ENCODE measurements around the gene FUOM.

The FUOM gene

GRCh38 chr10:133366751-133367150, 8.9 kb upstream of the FUOM start:
- no peak for DNase-seq

GRCh38 chr10:133366130-133366478, 8.3 kb upstream of the FUOM start:
- DNase-seq = no peak

- no peak for DNase-seq
Observed at GRCh38 chr10:133365461-133366129, 7.8 kb upstream of the FUOM start.

DNA sequence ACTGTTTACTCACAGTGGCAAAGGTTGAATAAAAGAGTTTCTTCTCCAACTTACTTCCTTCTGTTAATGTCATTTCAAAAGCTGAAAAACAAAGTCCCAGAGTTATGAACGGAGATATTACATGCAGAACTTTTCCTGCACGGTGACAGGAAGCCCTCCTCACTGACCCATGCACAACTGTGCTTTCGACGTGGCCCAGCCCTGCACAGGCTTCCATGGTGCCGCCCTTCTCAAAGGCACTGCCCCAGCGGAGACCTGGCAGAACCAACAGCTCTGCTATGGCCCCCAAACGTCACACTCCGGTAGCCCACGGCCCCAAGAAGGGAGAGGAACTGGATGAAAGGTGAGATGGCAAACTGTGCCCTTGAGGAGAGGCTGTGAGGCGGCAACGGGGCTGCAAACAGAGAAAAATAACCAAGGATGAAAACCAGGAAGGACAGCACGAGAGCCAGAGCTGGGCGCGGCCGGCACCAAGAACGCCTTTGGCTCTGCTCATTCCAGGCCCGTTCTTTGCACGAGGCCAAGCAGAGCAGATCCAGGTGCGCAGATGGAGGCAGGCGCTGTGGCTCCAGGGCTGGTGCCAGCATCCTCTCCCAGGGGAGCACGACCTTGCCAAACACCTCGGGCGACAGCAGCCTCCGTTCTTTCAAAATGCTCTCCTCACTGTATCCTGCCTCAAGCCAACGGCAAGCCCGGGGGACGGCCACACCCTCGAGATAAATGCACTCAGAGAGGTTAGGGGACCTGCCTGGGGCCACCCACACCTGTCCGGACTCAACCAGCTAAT, 7.0 kb upstream of the FUOM start:
- no peak for DNase-seq

DNA sequence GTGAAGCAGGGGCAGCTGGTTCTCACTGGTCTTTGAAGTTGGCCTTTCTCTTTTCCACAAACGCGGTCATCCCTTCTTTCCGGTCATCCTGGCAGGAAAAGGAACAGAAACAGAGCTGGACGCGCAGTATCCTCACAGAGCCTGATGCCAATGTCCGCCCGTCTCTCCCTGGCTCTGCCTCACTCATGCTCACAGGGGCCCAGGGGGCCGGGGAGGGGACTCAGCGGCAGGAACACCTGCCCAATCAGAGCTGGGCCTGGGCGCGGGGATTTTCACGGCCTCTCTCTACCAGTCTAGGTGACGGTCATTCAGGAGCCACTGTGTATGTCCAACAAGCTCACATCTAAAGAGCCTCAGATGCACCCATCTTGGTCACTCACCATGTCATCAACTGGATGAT, 5.0 kb upstream of the FUOM start:
- DNase-seq = no peak

DNA sequence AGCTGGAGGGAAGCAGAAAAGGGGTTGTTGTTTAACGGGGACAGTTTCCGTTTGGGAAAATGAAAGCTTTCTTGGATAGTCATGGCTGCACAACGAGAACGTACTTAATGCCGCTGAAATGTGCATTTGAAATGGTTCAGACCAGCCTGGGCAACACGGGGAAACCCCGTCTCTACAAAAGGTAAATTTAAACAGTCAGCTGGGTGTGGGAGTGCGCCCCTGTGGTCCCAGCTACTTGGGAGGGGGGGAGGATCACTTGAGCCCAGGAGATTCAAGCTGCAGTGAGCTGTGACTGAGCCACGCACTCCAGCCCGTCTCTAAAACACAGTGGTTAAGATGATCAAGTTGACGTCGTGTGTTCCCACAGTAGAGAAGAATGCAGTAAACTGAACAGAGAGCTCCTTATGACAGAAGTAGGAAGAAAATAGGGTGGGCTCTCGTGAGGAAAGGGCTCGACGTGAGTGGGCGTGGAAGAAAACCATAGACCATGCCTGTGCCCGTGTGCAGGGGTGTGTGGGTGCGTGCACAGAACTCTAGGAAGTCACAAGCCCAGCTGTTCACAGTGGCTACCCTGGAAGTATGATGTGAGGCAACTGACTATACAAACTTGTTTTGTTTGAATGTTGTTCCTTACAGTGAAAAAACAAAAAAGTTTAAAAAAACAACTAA, 4.1 kb upstream of the FUOM start:
- no peak for DNase-seq

DNA sequence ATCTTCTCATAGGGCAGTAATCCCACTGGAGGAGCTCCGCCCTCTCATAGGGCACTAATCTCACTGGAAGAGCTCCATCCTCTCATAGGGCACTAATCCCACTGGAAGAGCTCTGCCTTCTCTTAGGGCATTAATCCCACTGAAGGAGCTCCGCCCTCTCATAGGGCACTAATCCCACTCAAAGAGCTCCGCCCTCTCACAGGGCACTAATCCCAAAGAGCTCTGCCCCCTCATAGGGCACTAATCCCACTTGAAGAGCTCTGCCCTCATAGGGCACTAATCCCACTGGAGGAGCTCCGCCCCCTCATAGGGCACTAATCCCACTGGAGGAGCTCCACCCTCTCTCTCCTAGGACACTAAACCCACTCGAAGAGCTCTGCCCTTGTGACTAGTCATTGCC, 3.4 kb upstream of the FUOM start:
- no peak for DNase-seq

DNA sequence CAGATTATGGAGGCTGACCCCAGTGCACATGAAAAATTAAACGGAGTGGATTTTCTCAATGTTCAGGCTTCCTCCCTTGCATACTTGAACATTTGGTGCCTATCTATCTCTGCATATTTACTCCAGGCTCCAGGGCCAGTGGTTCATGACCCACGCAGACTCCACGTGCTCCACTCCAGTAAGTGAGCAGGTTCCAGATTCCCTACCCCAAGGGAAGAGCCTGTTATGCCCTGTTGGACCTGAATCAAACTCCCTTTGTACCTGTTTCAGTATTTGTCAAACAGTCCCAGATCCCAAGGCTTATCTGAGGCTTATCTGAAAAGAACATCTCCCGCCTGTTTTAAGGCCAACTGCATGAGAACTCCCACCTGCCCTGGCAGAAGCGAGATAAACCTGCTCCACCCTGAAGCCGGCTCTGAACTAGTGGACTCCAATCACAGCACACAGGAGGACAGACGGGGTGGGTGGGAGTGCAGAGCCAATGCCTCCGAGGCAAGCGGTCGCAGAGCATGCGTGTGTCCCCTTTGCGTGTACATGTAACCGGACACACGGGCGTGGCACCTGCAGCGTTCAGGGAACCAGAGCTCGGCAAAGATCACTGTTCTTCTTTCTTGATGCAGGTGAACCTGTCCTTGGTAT, 2.3 kb upstream of the FUOM start:
- no peak for DNase-seq

- no peak for DNase-seq
Observed at GRCh38 chr10:133359554-133359971, 1.7 kb upstream of the FUOM start.

GRCh38 chr10:133358925-133359310, 1.1 kb upstream of the FUOM start:
- no peak for DNase-seq

- no peak for DNase-seq
Observed at GRCh38 chr10:133358162-133358924, 524 bp upstream of the FUOM start.

GRCh38 chr10:133356549-133357284, 1.1 kb downstream of the FUOM start:
- DNase-seq = peak; percentile 12

GRCh38 chr10:133355991-133356390, 1.8 kb downstream of the FUOM start:
- DNase-seq = no peak

- DNase-seq = no peak
Observed at GRCh38 chr10:133355266-133355665, 2.6 kb downstream of the FUOM start.

DNA sequence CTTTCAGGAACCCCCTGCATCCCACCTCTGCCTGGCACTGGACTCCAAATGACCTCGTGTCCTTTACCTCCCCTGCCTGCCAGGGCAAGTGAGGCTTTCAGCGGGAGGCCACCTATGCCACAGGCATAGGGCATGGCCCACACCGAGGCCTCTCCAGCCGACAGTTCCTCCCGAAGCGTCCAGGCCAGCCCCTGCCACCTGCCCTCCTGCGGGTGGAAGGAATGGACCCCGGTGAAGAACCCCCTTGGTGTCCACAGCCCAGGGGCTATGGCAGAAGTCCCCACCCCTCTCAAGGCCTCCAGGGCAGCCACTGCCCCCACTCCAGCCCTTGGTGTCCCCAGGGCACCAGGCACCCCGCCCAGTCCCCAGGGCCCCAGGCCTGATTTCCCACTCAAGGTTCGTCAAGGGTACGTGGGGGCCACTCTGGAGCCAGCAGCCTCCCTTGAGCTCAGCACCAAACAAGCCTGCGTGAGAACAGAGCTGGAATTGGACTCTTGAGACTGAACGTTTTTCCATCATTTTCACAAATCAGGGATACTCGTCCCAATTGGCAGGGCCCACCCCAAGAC, 3.1 kb downstream of the FUOM start:
- DNase-seq = no peak

- no peak for DNase-seq
Observed at GRCh38 chr10:133353988-133354605, 3.7 kb downstream of the FUOM start.

DNA sequence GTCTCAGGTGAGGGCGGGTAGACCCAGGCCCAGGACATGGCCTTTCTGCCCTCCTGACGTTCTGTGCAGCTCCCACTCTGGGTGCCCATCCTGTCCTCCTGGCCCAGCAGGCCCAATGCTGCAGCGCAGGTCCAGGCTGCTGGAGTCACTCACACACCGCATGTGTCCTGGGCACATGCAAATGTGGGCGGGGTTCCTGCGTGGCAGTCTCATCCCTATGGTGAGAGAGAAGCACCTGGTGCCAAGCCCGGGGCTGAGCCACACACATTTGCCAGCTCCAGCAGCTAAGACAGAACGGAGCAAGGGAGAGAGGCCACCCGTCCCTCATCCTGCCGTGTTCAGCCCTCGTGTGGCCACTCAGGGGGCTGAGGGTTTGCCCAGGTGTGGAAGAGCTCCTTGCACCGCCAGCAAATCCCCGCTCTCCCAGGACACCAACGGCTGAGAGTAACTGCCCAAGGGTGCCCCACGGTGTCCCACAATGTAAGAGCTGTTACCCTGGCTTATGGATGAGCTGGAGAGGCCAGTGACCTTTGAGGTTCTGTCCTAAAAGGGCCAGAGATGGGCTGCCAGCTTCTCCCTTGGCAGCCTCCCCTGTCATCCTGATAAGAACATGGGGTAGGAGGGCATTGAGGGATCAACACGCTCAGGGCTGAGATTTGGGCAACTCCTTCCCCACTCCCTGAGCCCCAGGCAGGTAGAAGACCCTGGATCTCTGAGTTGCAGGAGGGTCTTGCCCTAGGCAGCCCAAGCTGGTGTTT, 4.4 kb downstream of the FUOM start:
- no peak for DNase-seq

DNA sequence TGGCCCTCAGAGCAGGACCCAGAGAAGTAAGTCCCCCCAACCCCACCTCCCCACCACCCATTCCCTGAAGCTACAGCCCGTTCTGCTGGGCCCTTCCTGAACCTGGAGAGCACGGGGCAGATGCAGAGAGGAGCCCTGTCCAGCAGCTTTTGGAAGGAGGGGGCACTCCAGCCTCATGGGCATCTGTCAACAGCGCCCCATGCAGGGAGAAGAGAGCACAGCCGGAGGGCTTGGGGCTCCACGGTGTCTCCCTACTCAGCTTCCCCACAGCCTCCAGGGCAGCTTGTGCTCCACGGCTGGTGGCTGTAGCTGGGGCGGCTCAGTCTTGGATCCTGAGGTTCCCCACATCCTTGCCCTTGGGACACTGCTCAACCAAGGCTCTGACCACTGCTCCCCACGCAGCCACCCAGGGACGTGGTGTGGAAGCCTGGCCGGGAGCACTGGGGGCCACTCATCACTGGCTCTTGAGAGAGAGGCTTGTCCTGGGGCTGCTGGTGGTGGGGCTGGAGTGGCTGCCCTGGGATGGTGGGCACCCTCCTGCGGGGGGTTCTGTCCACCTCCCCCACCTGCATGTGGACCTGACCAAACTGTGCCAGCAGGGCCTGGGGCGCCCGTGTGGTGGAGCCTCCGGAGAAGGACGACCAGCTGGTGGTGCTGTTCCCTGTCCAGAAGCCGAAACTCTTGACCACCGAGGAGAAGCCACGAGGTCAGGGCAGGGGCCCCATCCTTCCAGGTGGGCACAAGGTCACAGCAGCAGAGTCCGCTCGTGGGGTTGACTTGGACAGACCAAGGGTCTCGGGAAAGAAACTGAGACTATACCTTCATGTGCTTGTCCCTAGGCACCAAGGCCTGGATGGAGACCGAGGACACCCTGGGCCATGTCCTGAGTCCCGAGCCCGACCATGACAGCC, 6.2 kb downstream of the FUOM start:
- no peak for DNase-seq

GRCh38 chr10:133350950-133351329, 6.9 kb downstream of the FUOM start:
- no peak for DNase-seq
